Mammary epithelial cell (primary cell): ENCODE results near the gene UBE2I.

Experiments used
- CTCF ChIP-seq, 2 donors: IDR thresholded peaks in 1 of 2; conservative IDR thresholded peaks in 1 of 2; 2 replicates each; pipeline ENCODE4 v1.5.1; 2011 to 2012; ENCODE audit warnings: inconsistent platforms in 2 of 2, low read length in 2 of 2, mild to moderate bottlenecking in 2 of 2, control low read depth in 1 of 2, low read depth in 1 of 2; ENCODE audit not compliant: insufficient read depth in 1 of 2; ENCODE audit errors: extremely low read depth in 1 of 2
- EZH2 ChIP-seq: IDR thresholded peaks from 2 replicates; pipeline ENCODE4 v1.6.1; 2012; ENCODE audit warnings: low read length, inconsistent platforms, borderline replicate concordance

- no peak for TF ChIP-seq CTCF (conservative IDR thresholded peaks at IDR 0.05 in 1 of 2, IDR thresholded peaks at IDR 0.05 in 1 of 2; ENCODE audit: extremely low read depth in 1 of 2, insufficient read depth in 1 of 2, low read depth in 1 of 2, low read length in 2 of 2)
- TF ChIP-seq EZH2: no peak
These were observed 3.0 kb downstream of the UBE2I start for GRCh38 chr16:1312467-1312816.
